Endometrial microvascular endothelial cells (primary cell): ENCODE data around the gene BRAP. TPM values are rescaled to one million over a fixed set of nuclear protein-coding genes. Genes with fewer than 3 reads are reported as not detected.
"Not testable (repeated sequence)": the region's sequence is repeated elsewhere in the genome, so short reads cannot be mapped to it uniquely, and the experiment has no call there.

Experiments
- in situ Hi-C: cut with HindIII; loops from 2 replicates; pipeline ENCODE4 v1.10.0; 2017; ENCODE audit warnings: low sequenced_read_pairs, low pct_unique_long_range_greater_than_20kb; ENCODE audit errors: inconsistent ontology term
- total RNA-seq: library from RNA; depleted of rRNA; stranded (reverse); fragments of >200 nt; gene quantifications from one replicate; pipeline ENCODE4 v1.2.3, GENCODE V29; 2015; ENCODE audit errors: inconsistent ontology term

Gene BRAP
- total RNA-seq, 1 donor from 2014 or later = 15.5 TPM

DNA sequence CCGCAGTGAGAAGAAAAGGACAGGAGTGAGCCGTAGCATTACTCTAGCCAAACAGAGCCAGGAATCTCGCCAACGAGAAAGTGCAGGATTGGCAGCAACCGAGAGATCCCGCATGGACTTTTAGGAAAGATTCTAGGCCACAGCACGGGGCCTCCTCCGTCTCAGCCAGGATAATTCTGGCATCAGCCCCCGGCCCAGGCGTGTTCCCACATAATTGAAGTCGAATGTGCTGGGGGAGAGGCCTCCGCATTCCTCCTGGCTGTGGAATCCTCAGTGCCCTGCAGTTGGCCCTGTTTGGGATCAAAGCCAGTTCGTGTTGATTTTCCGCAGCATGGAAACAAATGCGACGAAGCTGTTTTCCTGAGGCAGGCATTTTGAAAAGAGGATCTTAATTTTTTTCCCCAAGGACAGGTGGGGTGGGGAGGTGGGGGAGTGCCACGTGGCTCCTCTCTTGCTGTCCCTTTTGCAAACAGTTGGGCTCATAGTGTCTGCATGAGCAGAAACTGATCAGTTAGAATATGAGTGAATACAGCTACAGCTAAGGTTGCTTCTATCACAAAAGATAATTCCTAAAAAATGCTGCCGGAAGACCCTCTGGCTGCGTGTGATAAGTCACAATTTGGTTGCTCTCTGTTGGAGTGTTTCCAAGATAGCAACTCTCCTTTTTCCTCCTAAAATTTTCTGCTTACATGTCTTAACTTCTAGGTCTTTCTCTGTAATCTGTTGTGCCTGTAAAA is 49.4 kb downstream of the BRAP start:
- in situ Hi-C loops = no loop called here

DNA sequence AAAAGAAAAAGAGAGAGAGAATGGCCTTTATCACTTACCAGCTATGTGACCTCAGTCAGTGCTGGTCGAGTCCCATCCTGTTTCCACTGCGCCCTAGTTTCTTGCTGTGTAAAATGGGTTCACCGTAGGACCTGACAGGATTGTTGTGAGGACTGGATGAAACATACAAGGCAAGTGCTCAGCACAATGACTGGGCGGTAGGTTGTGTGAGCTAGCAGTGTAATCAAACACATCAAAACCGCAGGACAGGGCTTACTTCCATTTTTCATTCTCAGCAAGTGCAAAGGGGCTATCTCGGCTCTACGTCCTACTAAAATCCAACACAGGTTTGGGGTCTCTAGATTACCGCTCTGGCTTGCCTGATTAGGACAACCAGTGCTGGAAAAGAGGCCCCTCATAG is 50.2 kb downstream of the BRAP start:
- in situ Hi-C loops = no loop called here

DNA sequence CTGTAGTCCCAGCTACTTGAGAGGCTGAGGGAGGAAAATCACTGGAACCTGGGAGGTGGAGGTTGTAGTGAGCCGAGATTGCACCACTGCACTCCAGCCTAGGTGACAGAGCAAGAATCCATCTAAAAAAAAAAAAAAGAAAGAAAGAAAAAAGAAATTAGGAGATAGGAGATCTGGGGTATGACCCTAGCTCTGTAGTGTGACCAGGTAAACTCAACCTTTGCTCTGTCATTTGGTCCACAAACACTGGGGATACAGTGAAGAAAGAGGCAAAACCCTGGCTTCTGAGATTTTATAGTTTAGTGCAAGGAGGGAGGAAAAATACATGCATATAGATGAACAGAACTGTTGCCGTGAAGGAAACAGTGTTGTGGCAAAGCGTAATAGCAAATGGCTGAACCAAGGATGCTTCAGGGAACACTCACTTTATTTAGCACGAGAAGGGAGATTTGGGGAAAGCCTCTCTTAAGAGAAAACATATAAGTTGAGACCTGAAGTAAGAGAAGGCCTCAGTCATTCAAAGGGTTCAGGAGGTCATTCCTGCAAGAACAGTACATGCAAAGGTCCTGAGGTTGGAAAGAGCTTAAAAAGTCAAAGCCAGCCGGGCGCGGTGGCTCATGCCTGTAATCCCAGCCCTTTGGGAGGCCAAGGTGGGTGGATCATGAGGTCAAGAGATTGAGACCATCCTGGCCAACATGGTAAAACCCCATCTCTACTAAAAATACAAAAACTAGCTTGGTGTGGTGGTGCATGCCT is 57.1 kb downstream of the BRAP start:
- in situ Hi-C loops = no loop called here

DNA sequence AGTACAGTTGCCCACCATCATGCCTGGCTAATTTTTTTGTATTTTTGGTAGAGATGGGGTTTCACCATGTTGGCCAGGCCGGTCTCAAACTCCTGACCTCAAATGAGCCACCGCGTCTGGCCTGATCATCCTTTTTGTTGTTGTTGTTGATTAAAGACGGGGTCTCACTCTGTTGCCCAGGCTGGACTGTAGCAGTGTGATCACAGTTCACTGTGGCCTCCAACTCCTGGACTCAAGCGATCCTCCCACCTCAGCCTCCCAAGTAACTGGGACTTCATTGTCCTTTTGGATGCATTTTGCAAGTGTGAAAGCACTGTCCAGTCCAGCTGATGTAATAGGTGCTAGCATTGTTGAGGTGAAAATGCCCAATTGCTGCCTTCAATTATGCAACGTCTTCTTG is 59.5 kb downstream of the BRAP start:
- in situ Hi-C loops = no loop called here

DNA sequence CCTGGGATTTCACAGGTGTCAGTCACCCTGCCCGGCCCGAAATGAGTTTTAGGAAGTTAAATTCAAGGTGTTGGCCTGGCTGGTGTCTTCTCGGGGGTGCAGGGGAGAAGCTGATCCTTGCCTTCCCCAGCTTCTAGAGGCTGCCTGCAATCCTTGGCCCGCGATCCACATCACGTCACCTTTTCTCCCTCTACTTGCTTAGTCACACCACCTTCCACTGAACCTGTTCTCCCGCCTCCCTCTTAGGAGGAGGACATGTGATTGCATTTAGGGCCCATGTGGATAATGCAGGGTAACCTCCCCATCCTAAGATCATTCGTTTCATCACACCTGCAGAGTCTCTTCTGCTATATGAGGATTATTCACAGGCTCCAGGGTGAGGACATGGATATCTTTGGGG is 61.2 kb downstream of the BRAP start:
- in situ Hi-C loops = no loop called here

DNA sequence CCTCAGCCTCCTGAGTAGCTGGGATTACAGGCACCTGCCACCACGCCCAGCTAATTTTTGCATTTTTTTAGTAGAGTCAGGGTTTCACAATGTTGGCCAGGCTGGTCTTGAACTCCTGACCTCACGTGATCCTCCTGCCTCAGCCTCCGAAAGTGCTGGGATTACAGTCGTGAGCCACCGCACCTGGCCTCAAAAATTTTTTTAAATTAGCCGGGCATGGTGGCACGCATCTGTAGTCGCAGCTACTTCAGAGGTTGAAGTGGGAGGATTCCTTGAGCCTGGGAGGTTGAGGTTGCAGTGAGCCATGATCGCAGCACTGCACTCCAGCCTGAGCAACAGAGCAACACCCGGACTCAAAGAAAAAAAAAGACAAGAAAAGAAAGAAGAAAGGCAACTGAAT is 67.9 kb downstream of the BRAP start:
- in situ Hi-C loops = not testable (repeated sequence)

DNA sequence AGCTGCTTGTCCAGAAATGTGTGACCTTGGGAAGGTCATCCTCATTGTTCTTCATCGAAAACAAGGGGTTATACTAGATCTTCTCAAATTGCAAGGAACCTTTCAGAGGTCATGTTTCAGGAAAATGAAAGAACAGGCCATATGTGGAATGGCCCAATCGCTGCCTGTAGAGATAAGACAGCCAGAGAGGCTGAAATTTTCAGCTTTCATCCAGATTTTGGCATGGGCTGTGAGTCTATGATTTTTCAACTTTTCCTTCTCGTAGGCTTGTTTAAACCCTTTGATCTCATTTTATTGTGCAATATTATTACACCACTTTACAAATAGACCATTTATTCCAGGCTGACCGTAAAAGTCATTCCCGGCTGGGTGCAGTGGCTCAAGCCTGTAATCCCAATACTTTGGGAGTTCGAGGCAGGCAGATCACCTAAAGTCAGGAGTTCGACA is 69.6 kb downstream of the BRAP start:
- in situ Hi-C loops = no loop called here

DNA sequence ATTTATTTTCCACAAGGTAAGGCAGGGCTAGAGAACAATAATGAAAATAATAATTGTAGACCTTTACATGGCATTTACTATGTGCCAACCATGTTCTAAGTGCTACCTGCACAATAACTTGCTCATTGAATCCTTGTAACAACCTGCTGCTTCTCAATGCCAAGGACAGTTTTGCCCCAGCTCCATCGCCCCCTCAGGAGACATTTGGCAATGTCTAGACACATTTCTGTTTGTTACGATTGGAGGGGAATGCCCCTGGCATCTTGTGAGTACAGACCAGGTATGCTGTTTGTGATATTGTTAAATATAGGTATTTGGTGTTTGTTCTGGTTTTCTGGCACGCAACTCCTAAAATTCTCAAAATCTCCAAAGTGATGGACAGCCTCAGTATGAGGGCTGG is 78.5 kb downstream of the BRAP start:
- in situ Hi-C loops = no loop called here

DNA sequence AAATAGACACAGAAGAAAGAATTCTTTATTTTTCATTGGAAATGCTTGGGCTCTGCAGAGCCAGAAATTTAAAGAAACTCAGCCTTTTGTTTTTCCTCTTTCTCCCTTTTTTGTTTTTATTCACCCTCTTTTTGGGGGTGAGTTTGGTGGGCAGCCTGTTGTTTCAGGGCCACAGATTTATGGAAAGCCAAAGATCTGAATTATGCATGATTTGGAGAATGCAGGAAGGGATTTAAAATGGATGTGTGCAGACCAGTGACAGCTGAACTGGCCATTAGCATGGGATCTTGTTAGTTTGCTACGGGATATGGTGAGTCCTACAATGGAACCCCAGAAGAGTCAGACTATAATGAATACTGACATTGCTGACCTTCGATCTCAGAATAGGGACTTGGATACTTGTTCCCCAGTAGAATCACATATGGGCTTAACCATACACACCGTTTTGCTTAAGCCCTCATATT is 79.0 kb downstream of the BRAP start:
- in situ Hi-C loops = no loop called here

DNA sequence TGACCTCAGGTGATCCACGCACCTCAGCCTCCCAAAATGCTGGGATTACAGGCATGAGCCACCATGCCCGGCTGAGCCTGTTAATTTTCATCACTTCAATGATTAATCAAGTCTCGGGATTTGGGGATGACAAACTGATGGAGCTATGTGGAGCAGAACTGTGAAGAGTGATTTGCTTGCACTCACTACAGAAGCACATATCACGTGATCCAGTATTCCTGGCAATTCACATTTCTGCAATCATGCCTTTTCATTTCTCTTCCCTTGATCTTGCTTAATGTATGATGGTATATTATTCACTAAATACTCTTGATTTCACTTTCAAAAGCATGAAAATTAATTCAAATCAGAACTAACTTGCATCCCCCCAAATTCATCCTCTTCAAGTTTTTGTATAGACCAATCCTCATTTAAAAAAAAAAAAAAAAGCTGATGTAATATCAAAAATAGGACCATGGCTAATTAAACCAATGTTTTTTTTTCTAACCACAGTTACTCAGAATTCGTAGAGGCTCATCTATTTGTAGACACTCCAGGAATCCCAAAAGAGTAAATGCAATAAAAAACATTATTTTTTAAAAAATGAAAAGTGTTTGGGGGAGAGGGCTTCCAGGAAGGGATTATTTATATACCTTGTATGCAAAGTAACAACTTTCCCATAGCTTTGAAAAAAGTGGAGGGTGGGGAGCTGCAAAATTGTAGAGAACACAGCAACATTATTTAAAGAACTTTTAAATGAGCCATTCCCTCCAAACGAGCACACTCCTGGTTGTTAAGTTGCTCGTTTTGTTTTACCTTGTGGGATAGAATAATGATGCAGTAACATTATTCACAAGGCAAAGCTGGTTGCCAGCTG is 79.6 kb downstream of the BRAP start:
- in situ Hi-C loops = no loop called here

DNA sequence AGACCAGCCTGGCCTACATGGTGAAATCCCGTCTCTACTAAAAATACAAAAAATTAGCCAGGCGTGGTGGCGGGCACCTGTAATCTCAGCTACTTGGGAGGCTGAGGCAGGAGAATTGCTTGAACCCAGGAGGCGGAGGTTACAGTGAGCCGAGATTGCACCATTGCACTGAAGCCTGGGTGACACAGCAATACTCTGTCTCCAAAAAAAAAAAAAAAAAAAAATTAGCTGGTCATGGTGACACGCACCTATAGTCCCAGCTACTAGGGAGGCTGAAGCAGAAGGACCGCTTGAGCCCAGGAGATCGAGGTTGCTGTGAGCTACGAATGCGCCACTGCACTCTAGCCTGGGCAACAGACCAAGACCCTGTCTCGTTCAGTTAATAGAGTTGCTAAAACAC is 82.9 kb downstream of the BRAP start:
- in situ Hi-C loops = not testable (repeated sequence)

DNA sequence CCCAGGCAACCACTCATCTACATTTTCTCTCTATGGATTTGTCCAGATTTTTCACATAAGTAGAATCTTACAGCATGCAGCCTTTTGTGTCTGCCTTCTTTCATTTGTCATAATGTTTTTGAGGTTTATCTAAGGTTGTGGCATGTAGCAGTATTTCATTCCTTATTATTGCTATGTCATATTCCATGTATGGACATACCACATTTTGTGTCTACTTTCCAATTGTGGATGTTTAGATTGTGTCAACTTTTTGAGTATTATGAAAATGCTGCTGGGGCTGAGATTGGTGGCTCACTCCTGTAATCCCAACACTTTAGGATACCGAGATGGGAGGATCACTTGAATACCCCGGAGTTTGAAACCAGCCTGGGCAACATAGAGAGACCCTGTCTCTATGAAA is 83.4 kb downstream of the BRAP start:
- in situ Hi-C loops = no loop called here

DNA sequence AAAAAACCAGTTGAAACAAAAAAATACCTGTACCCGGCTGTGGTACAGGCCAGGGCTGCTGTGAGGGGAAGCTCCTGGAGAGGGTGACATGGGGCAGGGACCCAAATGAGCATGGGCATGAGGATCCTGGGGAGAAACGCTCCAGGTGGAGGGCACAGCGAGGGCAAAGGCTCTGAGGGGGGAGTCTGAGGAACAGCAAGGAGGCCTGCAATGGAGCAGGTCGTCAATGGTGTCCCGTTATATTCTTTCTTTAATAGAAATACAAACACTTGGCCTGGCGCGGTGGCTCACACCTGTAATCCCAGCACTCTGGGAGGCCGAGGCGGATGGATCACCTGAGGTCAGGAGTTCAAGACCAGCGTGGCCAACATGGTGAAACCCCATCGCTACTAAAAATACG is 84.8 kb downstream of the BRAP start:
- in situ Hi-C loops = not testable (repeated sequence)

DNA sequence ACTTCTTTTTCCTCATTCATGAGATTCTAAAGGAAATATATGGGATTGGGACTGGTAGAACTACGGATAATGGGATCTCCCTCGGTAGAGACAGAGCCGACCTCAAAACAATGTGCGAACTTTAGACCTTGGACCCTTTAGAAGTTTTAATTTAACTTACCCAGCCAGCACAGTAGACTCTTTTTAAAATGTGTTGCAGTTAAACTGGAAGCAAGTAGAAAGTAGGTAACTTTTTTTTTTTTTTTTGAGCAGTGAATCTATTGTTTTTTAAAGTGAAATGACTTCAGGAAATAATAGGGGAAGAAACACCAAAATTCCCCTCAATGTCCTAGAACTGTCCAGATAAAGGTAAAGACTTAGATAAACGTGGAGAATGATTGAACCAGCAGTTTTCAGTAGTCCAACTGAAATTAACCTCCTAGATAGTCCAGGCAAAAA is 85.5 kb downstream of the BRAP start:
- in situ Hi-C loops = no loop called here

DNA sequence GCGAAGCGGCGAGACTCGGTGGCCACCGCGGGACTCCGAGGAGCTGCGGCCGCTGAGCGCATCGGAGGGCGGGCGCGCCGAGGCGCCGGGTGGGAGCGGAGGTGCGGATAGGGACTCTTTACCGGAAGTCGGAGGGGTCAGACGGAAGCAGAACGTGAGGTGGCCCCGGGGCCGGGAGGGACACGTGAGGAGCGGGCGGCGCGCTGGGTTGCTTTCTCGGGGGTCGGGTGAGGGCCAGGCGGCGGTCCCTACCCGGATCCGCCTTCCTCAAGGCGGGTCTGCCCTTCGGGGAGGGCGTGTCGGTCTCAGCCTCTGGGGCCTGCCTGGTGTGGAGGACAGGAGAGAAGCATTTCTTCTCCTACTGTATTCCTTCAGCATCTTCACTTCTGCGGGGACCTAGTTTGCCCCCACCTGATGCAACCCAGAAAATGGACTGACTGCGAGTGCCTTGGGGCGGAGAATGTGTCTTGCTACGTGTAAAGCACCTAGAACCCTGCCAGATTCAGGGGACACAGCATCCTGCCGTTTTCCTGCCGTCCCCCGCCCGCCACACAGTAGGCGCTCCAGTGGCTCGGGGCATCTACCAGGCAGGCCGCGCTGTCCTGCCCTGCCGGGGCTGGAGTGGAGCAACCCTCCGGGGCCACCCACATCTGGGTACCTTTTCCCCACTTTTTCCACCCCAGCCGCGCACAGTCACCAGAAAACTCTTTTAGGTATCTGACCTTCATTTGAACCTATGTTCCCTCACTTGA is 86.1 kb downstream of the BRAP start:
- in situ Hi-C loops = loop anchor here (25.0 kb wide), 1 partner anchor 88 kb away; the partner anchor contains the start of genes ACAD10 and BRAP

DNA sequence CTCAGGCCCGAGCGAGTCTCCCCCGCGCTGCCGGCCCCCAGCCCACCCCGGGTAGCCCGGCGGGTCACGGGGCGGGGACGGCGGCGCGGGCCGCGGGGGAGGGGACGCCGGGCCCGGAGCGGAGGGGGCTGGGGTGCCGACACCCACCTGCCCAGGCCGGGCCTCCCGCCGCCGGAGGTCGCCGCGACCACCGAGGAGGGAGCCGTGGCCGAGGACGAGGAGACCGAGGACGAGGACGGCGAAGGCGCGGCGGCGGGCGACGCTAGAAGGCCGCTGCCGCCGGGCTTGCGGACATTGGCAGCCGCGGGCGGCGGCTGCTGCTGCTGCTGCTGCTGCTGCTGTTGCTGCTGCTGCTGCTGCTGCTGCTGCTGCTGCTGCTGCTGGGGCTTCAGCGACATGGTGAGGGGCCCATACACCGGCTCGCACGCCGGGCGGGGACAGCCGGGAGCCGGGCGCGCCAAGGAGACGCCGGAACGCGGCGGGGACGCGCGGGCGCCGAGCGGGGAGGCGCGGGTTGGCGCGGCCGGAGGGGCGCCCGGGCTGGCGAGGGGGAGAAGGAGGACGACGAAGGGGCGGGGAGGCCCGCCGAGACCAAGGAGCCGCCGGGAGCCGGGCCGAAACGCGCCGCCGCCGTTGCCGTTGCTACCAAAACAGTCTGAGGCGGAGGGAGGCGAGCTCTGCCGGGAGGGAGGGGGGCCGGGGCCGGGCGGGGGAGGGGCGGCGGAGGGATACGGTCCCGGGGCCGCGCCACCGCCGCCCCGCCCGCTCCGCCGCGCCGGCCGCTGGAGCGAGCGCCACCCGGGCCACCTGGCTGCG is 86.9 kb downstream of the BRAP start, which contains the start of gene ATXN2:
ATXN2 (minus strand) TSS at position 679 of the 816 bp plus-strand sequence; CDS start at position 398, 281 bp downstream.
- in situ Hi-C loops = loop anchor here (25.0 kb wide), 1 partner anchor 88 kb away; the partner anchor contains the start of genes ACAD10 and BRAP

DNA sequence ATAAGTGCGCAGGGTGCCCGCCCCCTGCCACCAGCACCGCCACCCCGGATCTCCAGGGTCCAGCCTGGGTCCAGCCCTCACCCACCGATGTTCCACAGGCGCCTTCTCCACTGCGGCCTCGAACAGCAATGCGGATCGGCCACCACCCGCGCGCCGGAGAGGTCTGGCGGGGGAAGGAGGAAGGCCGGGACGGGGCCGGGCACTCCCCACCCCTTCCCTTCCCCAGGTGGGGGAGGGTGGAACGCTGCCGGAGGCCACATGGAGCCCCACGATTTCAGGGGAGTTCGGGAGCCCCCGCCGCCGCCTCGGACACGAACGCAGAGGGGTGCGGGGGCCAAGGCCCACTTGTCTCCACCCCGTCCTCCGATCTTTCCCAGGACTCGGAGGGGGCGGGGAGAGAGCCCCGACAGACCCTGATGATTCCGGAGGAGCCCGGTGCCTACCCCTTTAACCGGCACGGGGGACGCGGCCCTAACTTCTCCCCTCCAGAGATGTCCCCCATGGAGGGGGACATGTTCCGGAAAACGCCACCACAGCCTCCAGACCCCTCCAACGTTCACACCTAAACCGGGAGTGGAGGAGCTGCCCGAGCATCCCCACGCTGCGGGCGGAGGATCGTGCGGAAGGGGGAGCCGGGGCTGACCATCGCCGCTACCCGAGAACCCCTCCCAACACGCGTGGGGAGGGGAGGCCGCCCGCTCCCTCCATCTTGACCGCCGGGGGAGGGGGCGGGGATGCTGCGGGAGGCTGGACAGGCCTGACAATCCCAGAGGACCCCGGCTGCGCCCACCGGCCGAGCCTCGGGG is 87.7 kb downstream of the BRAP start:
- in situ Hi-C loops = loop anchor here (25.0 kb wide), 1 partner anchor 89 kb away; the partner anchor contains the start of genes ACAD10 and BRAP
